HG03520 (cell line): ENCODE results near the gene S100A10.

ENCODE experiments used
- ATAC-seq: cut with Tn5 transposase; IDR thresholded peaks from one replicate; pipeline ENCODE4 v1.9.1; 2021; ENCODE audit warnings: mild to moderate bottlenecking, moderate library complexity; ENCODE audit not compliant: unreplicated experiment

S100A10 gene

DNA sequence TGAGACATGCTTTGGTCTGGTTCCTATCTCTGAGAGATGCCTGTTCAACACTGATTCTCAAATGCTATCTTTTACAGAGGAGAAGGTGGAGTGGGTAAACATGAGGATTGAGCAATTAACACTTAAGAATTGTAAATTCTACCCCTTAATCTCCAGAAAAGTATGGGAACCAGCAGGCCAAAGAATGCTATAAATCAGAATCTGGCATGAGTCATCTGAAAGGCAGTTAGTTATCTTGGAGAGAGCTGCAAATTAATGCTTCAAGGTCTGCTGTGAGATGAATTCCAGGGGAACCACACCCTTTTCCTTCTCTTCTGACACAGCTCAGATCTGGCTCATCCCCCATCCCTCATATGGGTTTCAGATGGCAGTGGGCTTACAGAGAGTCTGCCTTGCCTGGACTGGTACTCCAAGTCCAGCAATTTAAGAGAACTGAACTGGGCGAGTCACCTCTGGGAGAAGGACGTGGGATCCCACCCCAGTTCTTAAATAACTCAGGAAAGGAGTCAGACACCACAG is 5.2 kb downstream of the S100A10 start:
- ATAC-seq = no peak

DNA sequence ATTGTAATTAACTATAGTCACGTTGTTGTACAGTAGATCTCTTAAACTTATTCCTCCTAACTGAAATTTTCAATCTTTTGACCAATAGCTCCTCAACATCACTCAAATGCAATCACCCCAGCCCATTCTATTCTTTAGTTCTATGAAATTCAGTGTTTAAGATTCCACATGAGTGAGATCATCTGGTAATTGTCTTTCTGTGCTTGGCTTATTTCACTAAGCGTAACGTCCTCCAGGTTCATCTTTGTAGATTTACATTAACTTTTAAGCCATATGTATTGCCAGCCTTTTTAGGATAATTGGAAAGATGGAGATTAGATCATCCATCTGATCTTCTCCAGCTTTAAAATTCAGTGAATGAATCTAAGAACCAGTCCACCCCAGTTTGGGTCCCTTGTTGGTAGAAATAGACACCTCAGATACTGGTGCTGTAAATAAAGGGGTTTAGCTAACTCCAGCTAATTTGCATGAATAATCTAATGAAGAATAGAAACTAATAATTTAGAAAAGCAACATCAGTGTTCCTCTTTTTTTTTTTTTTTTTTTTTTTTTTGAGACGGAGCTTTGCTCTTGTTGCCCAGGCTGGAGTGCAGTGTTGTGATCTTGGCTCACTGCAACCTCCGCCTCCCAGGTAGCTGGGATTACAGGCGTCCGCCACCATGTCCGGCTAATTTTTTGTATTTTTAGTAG is 7.0 kb downstream of the S100A10 start:
- ATAC-seq = no peak

DNA sequence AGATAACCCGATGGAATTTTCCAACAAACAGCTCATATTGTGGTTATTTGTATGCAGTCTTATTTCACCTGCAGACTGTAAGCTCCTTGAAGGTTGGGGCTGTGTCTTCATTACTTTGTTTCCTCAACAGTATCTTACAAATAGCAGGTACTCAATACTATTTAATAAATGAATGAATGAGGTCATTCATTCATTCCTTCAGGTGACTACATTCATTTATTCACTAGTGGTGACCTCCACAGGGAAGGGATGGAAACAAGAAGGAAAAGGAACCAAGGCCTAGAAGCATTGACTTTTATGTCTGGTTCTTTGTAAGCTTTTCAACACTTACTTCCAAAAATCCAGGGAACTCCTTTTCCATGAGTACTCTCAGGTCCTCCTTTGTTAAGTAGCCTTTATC is 7.9 kb downstream of the S100A10 start:
- no peak for ATAC-seq

- ATAC-seq = no peak
Measured at GRCh38 chr1:151985270-151985669, 8.4 kb downstream of the S100A10 start.

DNA sequence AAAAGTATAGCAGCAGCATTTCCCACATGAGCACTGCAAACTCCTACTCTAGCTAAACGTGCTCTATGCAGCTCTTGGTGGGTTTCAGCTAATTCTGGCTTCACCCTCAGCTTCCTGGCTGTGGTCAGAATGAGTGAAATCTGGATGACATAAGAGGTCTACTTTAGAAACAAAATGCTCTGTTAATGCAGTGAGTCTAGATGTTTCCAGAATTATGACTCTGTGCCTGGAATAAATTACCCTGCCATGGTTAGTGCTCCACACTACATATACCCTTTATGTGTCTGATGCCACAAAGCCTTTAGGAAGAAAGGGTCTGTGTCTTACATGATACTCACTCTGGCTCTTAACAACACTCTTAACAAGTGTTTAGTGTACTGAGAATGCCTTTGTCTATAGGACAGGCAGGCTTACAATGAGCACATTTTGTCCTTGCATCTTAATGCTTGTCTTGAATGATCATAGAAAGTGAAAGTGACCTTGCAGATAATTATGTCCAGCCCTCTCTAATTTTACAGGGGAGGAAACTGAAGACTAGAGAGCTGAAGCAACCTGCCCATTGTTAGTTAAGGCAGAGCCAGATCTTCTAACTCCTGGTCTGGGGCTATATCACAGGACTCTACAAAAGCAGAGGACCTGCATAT is 9.2 kb downstream of the S100A10 start:
- peak; percentile 65 for ATAC-seq

- no peak for ATAC-seq
Measured at GRCh38 chr1:151982300-151983005, 11.2 kb downstream of the S100A10 start.

DNA sequence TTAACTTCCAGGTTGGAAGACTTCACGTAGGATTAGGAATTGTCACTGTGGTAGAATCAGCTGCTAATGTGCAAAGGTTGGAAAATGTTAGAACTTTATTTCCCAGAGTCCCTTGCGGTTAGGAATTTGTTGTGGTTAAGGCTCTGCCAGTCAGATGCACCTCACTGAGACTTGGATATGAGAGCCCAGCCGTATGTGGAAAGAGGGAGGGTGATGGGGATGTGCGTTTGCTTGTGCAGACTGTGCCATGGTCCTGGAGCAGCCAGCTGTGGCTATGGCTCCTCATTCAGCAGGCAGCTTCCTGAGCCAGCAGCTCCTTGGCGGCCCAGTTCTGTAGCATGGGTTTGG is 12.5 kb downstream of the S100A10 start:
- ATAC-seq = no peak

GRCh38 chr1:151980287-151981177 is 13.1 kb downstream of the S100A10 start:
- no peak for ATAC-seq

DNA sequence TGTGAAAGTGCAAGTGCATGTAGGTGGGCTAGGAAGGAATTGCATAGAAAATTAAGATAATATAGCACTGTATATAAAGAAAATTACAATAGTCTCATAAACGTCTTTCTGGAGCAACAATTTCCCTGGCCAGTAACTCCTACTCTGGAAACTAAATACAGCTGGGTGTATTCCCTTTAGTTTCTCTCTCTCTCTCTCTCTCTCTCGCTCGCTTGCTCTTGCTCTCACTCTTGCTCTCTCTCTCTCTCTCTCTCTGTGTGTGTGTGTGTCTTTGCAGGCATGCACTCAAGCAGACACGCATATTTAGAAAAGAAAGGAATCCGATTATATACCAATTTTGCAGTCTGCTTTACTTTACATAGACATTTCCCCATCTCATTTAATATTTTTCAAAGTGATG is 14.7 kb downstream of the S100A10 start:
- ATAC-seq = no peak

GRCh38 chr1:151977662-151978230 is 15.9 kb downstream of the S100A10 start:
- no peak for ATAC-seq

GRCh38 chr1:151976858-151977257 is 16.8 kb downstream of the S100A10 start:
- no peak for ATAC-seq

DNA sequence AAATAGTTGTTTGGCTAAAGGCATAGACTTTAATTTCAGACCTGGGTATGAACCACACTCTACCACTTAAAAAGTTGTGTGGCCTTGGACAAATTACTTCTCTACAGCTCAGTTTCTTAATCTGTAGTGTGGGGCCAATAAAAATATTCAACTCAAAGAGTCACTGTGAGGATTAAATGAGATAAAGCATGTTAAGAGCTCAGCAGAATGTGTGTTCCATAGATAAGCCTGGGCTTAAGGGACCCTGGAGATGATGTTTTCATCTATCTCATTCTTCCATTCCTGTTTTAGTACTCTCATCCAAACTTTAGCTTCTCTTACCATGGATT is 17.7 kb downstream of the S100A10 start:
- no peak for ATAC-seq

GRCh38 chr1:151975311-151976014 is 18.2 kb downstream of the S100A10 start:
- ATAC-seq = no peak

DNA sequence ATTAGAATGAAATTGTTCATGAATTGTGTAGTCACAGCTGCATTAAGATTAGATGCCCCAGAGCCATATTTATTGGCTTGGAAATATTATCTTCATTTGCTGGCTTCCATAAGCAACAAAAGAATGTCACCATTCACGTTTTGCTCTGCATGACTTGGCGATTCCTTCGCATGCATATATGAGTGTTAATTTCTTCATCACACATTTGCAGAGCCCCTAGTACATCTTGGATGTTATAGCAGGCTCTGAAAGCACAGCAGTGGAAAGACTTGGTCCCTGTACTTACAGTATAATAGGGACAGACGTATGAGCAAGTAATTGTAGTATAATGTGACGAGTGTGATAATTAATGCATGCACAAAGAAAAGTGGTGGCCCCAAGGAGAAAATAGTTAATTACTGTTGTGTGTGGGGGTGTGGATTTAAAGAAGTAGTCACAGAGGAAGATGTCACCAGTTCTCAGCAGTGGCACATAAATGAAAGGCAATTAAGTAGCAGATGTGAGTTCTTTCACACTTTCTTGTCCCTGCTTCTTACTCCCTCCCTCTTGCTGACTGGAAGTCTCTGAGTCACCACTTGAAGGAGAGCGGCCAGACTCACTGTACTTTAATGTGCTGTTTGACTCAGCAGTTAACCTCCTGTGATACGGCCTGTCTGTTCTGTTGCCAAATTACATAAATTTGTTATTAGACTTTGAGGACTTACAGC is 21.0 kb downstream of the S100A10 start:
- no peak for ATAC-seq

DNA sequence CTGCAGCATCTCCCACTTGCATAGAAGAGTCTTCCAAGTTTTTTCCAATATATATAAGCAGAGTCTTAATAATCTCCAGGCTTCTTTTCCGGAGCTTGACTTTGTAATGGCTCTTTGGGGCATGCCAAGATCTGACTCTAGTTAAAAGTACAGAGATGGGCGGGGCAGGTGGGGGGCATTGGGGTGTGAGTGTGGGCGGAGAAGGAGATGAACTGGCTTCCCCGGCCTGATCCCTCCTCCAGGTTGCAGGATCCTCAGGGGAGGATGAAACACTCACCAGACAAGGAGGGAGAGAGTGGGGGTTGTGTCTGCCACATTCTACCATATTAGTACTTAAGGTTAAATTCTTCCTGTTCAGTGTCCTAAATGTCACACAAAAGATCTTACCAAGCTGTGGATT is 23.0 kb downstream of the S100A10 start:
- no peak for ATAC-seq

GRCh38 chr1:151970128-151970527 is 23.5 kb downstream of the S100A10 start:
- ATAC-seq = no peak

GRCh38 chr1:151968791-151969399 is 24.8 kb downstream of the S100A10 start:
- no peak for ATAC-seq

DNA sequence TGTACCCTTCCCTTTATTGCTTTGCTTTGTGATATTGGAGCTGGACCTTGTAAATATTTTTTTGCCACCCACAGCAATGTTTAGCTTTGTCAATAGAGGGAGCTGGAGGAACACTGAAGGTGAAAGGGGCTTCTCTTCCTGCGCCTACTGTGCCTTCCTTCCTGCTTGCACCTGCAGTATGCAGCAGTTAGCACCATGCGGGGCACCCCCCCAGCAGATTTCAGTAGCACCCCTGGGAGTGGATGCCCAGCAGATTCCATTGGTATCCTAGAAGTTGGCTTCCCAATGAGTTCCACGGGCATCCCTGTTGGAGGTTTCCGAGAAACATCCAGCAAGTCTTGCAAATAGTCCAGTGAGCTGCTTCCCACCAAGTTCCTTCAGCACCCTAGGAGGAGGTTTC is 25.6 kb downstream of the S100A10 start:
- no peak for ATAC-seq

GRCh38 chr1:151967091-151967490 is 26.6 kb downstream of the S100A10 start:
- ATAC-seq = no peak
